K562 (cell line): Measurements from ENCODE around the gene SIM2. TPM values are rescaled to one million over a fixed set of nuclear protein-coding genes. Genes with fewer than 3 reads are reported as not detected.

Experiments used
- ATAC-seq: fragments of 200-7000 bp; cut with Tn5 transposase; 3 replicates; pipeline ENCODE4 v1.9.1; 2020; ENCODE audit warnings: moderate library complexity
- BruUV-seq: library from RNA; stranded (reverse); fragments of 400-500 nt; replicated peaks from 2 replicates; lab custom pipeline; 2021; lab: Mats Ljungman, UMichigan
- CTCF ChIA-PET: fragments of 300-600 bp; formaldehyde crosslinking; extraction: SDS; loops from one replicate; lab custom pipeline; 2021; ENCODE audit warnings: low intra/inter-chr PET ratio; lab: Yijun Ruan, JAX
- POLR2A ChIA-PET: fragments of 300-600, 350-650 bp; sonication (Branson Sonifier 250); formaldehyde crosslinking; extraction: SDS; loops from one replicate; lab custom pipeline; 2021; ENCODE audit warnings: antibody characterized with exemption, inconsistent platforms; lab: Yijun Ruan, JAX
- DNase-seq, 4 experiments: peaks; one replicate each; pipeline versions ENCODE4 v3.0.0 to v3.0.0-alpha.2; 2011 to 2018; ENCODE audit warnings: low spot score in 3 of 4, mixed read lengths in 3 of 4; ENCODE audit errors: extremely low read depth in 1 of 4
- FAIRE-seq: peaks from 2 replicates; lab custom pipeline; 2011; peaks lifted over from hg19 to GRCh38; lab: Jason Lieb, UNC
- H2AFZ ChIP-seq: 2 replicates; pipeline ENCODE4 v1.6.0; 2011; ENCODE audit warnings: low read depth, low read length, control low read depth, inconsistent platforms
- H3K27ac ChIP-seq: fragments of 200-600 bp; 3 replicates; pipeline ENCODE4 v1.8.0; 2011; ENCODE audit warnings: low read depth, mild to moderate bottlenecking, control low read depth, inconsistent platforms, low read length, moderate library complexity, mixed read lengths; ENCODE audit errors: extremely low read depth
- H3K27me3 ChIP-seq, 2 experiments: fragments of 300-600 bp in 1 of 2; 2 replicates in 1 of 2; 3 replicates in 1 of 2; pipeline versions ENCODE4 v1.6.0 to v1.8.0; 2011; ENCODE audit warnings: inconsistent platforms in 2 of 2, low read length in 2 of 2, mild to moderate bottlenecking in 1 of 2, mixed read lengths in 1 of 2, moderate library complexity in 1 of 2; ENCODE audit not compliant: control insufficient read depth in 2 of 2, insufficient read depth in 2 of 2
- H3K36me3 ChIP-seq: fragments of 300-600 bp; 3 replicates; pipeline ENCODE4 v1.8.0; 2011; ENCODE audit warnings: mild to moderate bottlenecking, low read length, inconsistent platforms; ENCODE audit not compliant: control insufficient read depth, insufficient read depth
- H3K4me1 ChIP-seq, 2 experiments: fragments of 200-600 bp in 1 of 2; replicated peaks in 1 of 2; 2 replicates in 1 of 2; 3 replicates in 1 of 2; pipeline versions ENCODE4 v1.5.1 to v1.8.0; 2011; ENCODE audit warnings: inconsistent platforms in 2 of 2, low read length in 2 of 2, mild to moderate bottlenecking in 1 of 2, mixed read lengths in 1 of 2, moderate library complexity in 1 of 2; ENCODE audit not compliant: control insufficient read depth in 2 of 2, insufficient read depth in 2 of 2
- H3K4me2 ChIP-seq: 2 replicates; pipeline ENCODE4 v1.6.1; 2011; ENCODE audit warnings: low read length, control low read depth, inconsistent platforms, mixed read lengths; ENCODE audit not compliant: insufficient read depth
- H3K4me3 ChIP-seq: fragments of 200-600 bp; sonication (generic), shearing (Covaris generic); 2 replicates; pipeline ENCODE4 v1.5.1; 2016; ENCODE audit warnings: control low read depth, inconsistent platforms
- H3K79me2 ChIP-seq: fragments of 200-600 bp; 3 replicates; pipeline ENCODE4 v1.8.0; 2011; ENCODE audit warnings: low read length, inconsistent platforms; ENCODE audit not compliant: control insufficient read depth, insufficient read depth
- H3K9ac ChIP-seq, 2 experiments: 2 replicates each; pipeline versions ENCODE4 v1.6.0 to v1.6.1; 2011; ENCODE audit warnings: low read depth in 2 of 2, low read length in 2 of 2, control low read depth in 1 of 2, inconsistent platforms in 1 of 2, mild to moderate bottlenecking in 1 of 2, mixed read lengths in 1 of 2; ENCODE audit not compliant: insufficient read depth in 1 of 2
- H3K9me1 ChIP-seq: one replicate; pipeline ENCODE4 v1.6.0; 2011; ENCODE audit warnings: inconsistent platforms, mild to moderate bottlenecking, low read length, moderate library complexity; ENCODE audit not compliant: control insufficient read depth, insufficient read depth
- H3K9me3 ChIP-seq: replicated peaks from 2 replicates; pipeline ENCODE4 v1.5.1; 2011; ENCODE audit warnings: low read depth, low read length, inconsistent platforms; ENCODE audit not compliant: control insufficient read depth, insufficient read depth
- H4K20me1 ChIP-seq: replicated peaks from 2 replicates; pipeline ENCODE4 v1.6.1; 2011; ENCODE audit warnings: low read length, inconsistent platforms, mixed read lengths; ENCODE audit not compliant: control insufficient read depth, insufficient read depth
- CEBPB ChIP-seq: fragments of 450-650 bp; IDR thresholded peaks from 2 replicates; pipeline ENCODE4 v1.6.1; 2016; ENCODE audit warnings: missing genetic modification characterization, missing compliant biosample characterization
- E2F1 ChIP-seq: sonication (generic); formaldehyde crosslinking; IDR thresholded peaks from 2 replicates; pipeline ENCODE4 v1.8.1; 2023; ENCODE audit warnings: mild to moderate bottlenecking, missing genetic modification reagents, moderate library complexity
- EGR1 ChIP-seq: fragments of 450-650 bp; conservative IDR thresholded peaks from 2 replicates; pipeline ENCODE4 v1.6.1; 2017; ENCODE audit warnings: mild to moderate bottlenecking
- FOXP1 ChIP-seq: sonication (generic); formaldehyde crosslinking; IDR thresholded peaks from 2 replicates; pipeline ENCODE4 v1.8.0; 2022; ENCODE audit warnings: mild to moderate bottlenecking, missing genetic modification reagents
- HDGF ChIP-seq: fragments of 450-650 bp; IDR thresholded peaks from 2 replicates; pipeline ENCODE4 v1.6.1; 2016
- JUND ChIP-seq, 2 experiments: IDR thresholded peaks; 2 replicates in 1 of 2; 3 replicates in 1 of 2; pipeline ENCODE4 v1.6.1; 2011; ENCODE audit warnings: borderline replicate concordance in 2 of 2, low read depth in 2 of 2, low read length in 2 of 2, improper control_type of control experiment in 1 of 2, missing biosample characterization in 1 of 2, missing genetic modification characterization in 1 of 2, missing genetic modification reagents in 1 of 2
- NFRKB ChIP-seq: fragments of 450-650 bp; IDR thresholded peaks from 2 replicates; pipeline ENCODE4 v1.6.1; 2016; ENCODE audit warnings: low read depth
- RB1 ChIP-seq: fragments of 450-650 bp; IDR thresholded peaks from 2 replicates; pipeline ENCODE4 v1.6.1; 2017; ENCODE audit warnings: low read depth, mild to moderate bottlenecking
- RBBP5 ChIP-seq: fragments of 200-600 bp; sonication (generic); IDR thresholded peaks from 2 replicates; pipeline ENCODE4 v1.6.1; 2012; ENCODE audit warnings: borderline replicate concordance, mild to moderate bottlenecking, low read length, control low read depth, inconsistent platforms; ENCODE audit not compliant: insufficient read depth, poor library complexity, severe bottlenecking
- SRSF3 ChIP-seq: fragments of 200-400 bp; formaldehyde crosslinking; IDR thresholded peaks from 2 replicates; pipeline ENCODE4 v1.6.1; 2016; ENCODE audit warnings: mild to moderate bottlenecking, low read length, moderate library complexity; ENCODE audit not compliant: insufficient read depth
- ZNF277 ChIP-seq: fragments of 250-450 bp; sonication (Bioruptor Pico); IDR thresholded peaks from 2 replicates; pipeline ENCODE4 v1.8.0; 2022; ENCODE audit warnings: inconsistent platforms, mild to moderate bottlenecking, moderate library complexity, borderline replicate concordance
- ZNF445 ChIP-seq: fragments of 250-450 bp; sonication (Bioruptor Pico); IDR thresholded peaks from 2 replicates; pipeline ENCODE4 v1.4.0; 2020; ENCODE audit warnings: low read depth, mild to moderate bottlenecking, moderate library complexity
- ZNF592 ChIP-seq: fragments of 450-650 bp; IDR thresholded peaks from 2 replicates; pipeline ENCODE4 v1.6.1; 2017; ENCODE audit warnings: antibody characterized with exemption, mild to moderate bottlenecking
- WGBS: fragments of 100-300 bp; shearing (Covaris generic); methylation state at CpG from one replicate; pipeline ENCODE4 v1.1.6; 2016; ENCODE audit warnings: low coverage, mixed read lengths; ENCODE audit not compliant: insufficient coverage; ENCODE audit errors: missing lambda C conversion rate; 5-methylcytosine and 5-hydroxymethylcytosine counted together
- in situ Hi-C: fragments of 300-500 bp; cut with MboI; formaldehyde crosslinking; loops from 4 replicates; pipeline ENCODE4 v1.15.0; 2018; ENCODE audit warnings: inconsistent platforms, mixed read lengths
- intact Hi-C: fragments of 100-400 bp; cut with micrococcal nuclease; formaldehyde crosslinking; loops from 2 replicates; pipeline ENCODE4 v1.14.2; 2022
- polyA plus RNA-seq, 8 experiments: library from polyadenylated mRNA; depleted of rRNA in 4 of 8; stranded (reverse) in 5 of 8; unstranded in 3 of 8; fragments of >200 nt; fragmentation: Nextera tagmentation in 2 of 8; fragmentation: Illumina TruSeq in 1 of 8; extraction: Ambion mirVana in 2 of 8; extraction: Trizol in 1 of 8; gene quantifications; 2 replicates each; pipeline versions ENCODE4 v1.2.1 to v1.2.3, GENCODE V29; 2011 to 2014; ENCODE audit warnings: inconsistent platforms in 1 of 8, missing spikeins in 1 of 8
- total RNA-seq, 7 experiments: library from RNA; depleted of rRNA in 6 of 7; stranded (reverse); fragments of >200 nt in 6 of 7; fragmentation: Illumina TruSeq in 2 of 7; extraction: Trizol in 2 of 7; gene quantifications; 2 replicates each; pipeline versions ENCODE4 v1.2.1 to v1.2.3, GENCODE V29; 2011 to 2021; ENCODE audit warnings: low replicate concordance in 1 of 7

SIM2 gene
- total and polyA plus RNA-seq, 9 of the 15 experiments (the other 6 are each of a cell fraction or from before 2014, with no cell fraction given) = 0.07 to 0.11 (median 0.08) TPM; not detected in 6

- no peak for TF ChIP-seq ZNF277
- no peak for TF ChIP-seq RB1
- no peak for TF ChIP-seq FOXP1
- no peak for TF ChIP-seq E2F1 (CRISPR knock-in tag)
- TF ChIP-seq ZNF445 (CRISPR knock-in tag) = no peak
- peak; percentile 34; the same call in 1 of the 2 replicates for TF ChIP-seq CEBPB (tag)
Measured at GRCh38 chr21:36663033-36663855, 35.7 kb upstream of the SIM2 start (continued).

DNA sequence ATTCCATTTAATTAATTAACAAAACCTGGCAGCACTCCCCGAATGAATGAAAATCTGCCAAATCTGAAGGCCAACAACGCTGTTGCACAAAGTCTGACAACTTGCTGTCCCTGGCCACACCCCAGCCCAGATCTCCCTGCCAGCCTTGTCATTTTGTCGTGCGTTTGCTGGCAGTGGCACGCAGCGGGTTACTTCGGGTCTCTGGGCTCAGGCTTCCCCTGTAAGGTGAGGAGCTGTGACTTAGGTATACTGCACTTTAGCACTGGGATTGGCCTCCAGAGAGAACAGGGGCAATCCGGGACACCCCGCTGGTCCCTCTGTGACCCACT is 34.3 kb upstream of the SIM2 start:
- Histone ChIP-seq H3K9me1 (no peaks in the 10 kb centered on the region), H3K36me3 (no peaks in the 10 kb centered on the region), H3K4me2 (no peak overlapping the region), H3K27ac (no peak overlapping the region), H3K4me1 (no peaks in the 10 kb centered on the region), H4K20me1 (no peaks in the 10 kb centered on the region; the same call in 1 of the 2 replicates), H3K9ac (no peak overlapping the region), H2AFZ (no peak overlapping the region), H3K27me3 (peaks cover 33 to 71% of the 10 kb centered on the region in 2 experiments), H3K79me2 (no peaks in the 10 kb centered on the region), H3K9me3 (no peaks in the 10 kb centered on the region), H3K4me3 (no peak overlapping the region)
- FAIRE-seq (no peak), DNase-seq (no peak), ATAC-seq (no peak)
- no TSS peak for BruUV-seq
- ChIA-PET CTCF (no interaction called here), POLR2A (interaction anchor here (1.0 to 1.9 kb wide), 3 partner anchors 9 to 34 kb away, joined by 3 to 4 read pairs (median 4); no protein-coding TSS in a partner anchor)
- intact Hi-C loops = loop anchor here (10.0 kb wide), 1 partner anchor 190 kb away; no protein-coding TSS in a partner anchor
- in situ Hi-C loops = no loop called here
- WGBS = 1% methylated on average over 9 of the region's 9 CpGs
- TF ChIP-seq EGR1 (no peak), NFRKB (no peak), RBBP5 (no peak), SRSF3 (no peak), JUND (IDR thresholded peaks at IDR 0.05; ENCODE audit: borderline replicate concordance, low read depth, low read length) (no peak), JUND (tag; IDR thresholded peaks at IDR 0.05; ENCODE audit: borderline replicate concordance, low read depth, low read length) (no peak), HDGF (no peak), ZNF592 (no peak)
